HepG2 (cell line): Measurements from ENCODE around the gene CSNK1A1. TPM values are rescaled to one million over a fixed set of nuclear protein-coding genes. Genes with fewer than 3 reads are reported as not detected.

Experiments used
- ATAC-seq: fragments of 200-7000 bp; cut with Tn5 transposase; 3 replicates; pipeline ENCODE4 v1.9.1; 2020; ENCODE audit warnings: mild to moderate bottlenecking, moderate library complexity
- BruUV-seq: library from RNA; stranded (reverse); fragments of 400-500 nt; replicated peaks from 2 replicates; lab custom pipeline; 2021; lab: Mats Ljungman, UMichigan
- CTCF ChIA-PET: fragments of 300-600 bp; formaldehyde crosslinking; extraction: SDS; loops from one replicate; lab custom pipeline; 2021; ENCODE audit warnings: low total read pairs, inconsistent platforms, low intra/inter-chr PET ratio; lab: Yijun Ruan, JAX
- POLR2A ChIA-PET: fragments of 350-600 bp; sonication (Branson Sonifier 250); formaldehyde crosslinking; loops from one replicate; lab custom pipeline; 2020; ENCODE audit warnings: antibody characterized with exemption, inconsistent platforms; lab: Yijun Ruan, JAX
- DNase-seq: peaks from one replicate; pipeline ENCODE4 v3.0.0-alpha.2; 2015; ENCODE audit warnings: low spot score
- FAIRE-seq: peaks from 3 replicates; lab custom pipeline; 2011; peaks lifted over from hg19 to GRCh38; lab: Jason Lieb, UNC
- H2AFZ ChIP-seq: one replicate; pipeline ENCODE4 v1.6.1; 2011; ENCODE audit warnings: low read length, inconsistent platforms
- H3K27ac ChIP-seq: fragments of 300-600 bp; 3 replicates; pipeline ENCODE4 v1.8.0; 2011; ENCODE audit warnings: mixed run types, mild to moderate bottlenecking, mixed read lengths, low read length, inconsistent platforms; ENCODE audit not compliant: insufficient read depth; ENCODE audit errors: extremely low read length
- H3K27me3 ChIP-seq, 2 experiments: fragments of 200-600 bp in 1 of 2; 2 replicates in 1 of 2; 3 replicates in 1 of 2; pipeline versions ENCODE4 v1.6.0 to v1.8.0; 2011; ENCODE audit warnings: low read length in 2 of 2, mild to moderate bottlenecking in 2 of 2, moderate library complexity in 2 of 2, inconsistent platforms in 1 of 2; ENCODE audit not compliant: insufficient read depth in 2 of 2, control insufficient read depth in 1 of 2
- H3K36me3 ChIP-seq, 2 experiments: fragments of 200-600 bp in 1 of 2; replicated peaks in 1 of 2; 2 replicates in 1 of 2; 3 replicates in 1 of 2; pipeline versions ENCODE4 v1.5.1 to v1.8.0; 2011; ENCODE audit warnings: low read length in 2 of 2, inconsistent platforms in 1 of 2; ENCODE audit not compliant: insufficient read depth in 2 of 2, control insufficient read depth in 1 of 2
- H3K4me1 ChIP-seq: 2 replicates; pipeline ENCODE4 v1.5.1; 2012; ENCODE audit warnings: low read length, inconsistent platforms; ENCODE audit not compliant: insufficient read depth
- H3K4me2 ChIP-seq: 2 replicates; pipeline ENCODE4 v1.6.0; 2011; ENCODE audit warnings: low read depth, low read length, inconsistent platforms
- H3K4me3 ChIP-seq, 3 experiments: fragments of 200-600 bp in 1 of 3; sonication (generic), shearing (Covaris generic) in 1 of 3; replicated peaks in 1 of 3; 2 replicates each; pipeline ENCODE4 v1.5.1; 2011 to 2016; ENCODE audit warnings: low read length in 3 of 3, inconsistent platforms in 2 of 3, low read depth in 2 of 3, mild to moderate bottlenecking in 2 of 3, control low read depth in 1 of 3, mixed read lengths in 1 of 3; ENCODE audit not compliant: insufficient read depth in 1 of 3
- H3K79me2 ChIP-seq: one replicate; pipeline ENCODE4 v1.6.1; 2011; ENCODE audit warnings: low read length, inconsistent platforms; ENCODE audit not compliant: insufficient read depth
- H3K9ac ChIP-seq: 2 replicates; pipeline ENCODE4 v1.6.0; 2011; ENCODE audit warnings: mild to moderate bottlenecking, low read depth, low read length, inconsistent platforms; ENCODE audit not compliant: insufficient read depth
- H3K9me3 ChIP-seq: 2 replicates; pipeline ENCODE4 v1.5.1; 2012; ENCODE audit warnings: mild to moderate bottlenecking, low read length
- H4K20me1 ChIP-seq: 2 replicates; pipeline ENCODE4 v1.6.0; 2011; ENCODE audit warnings: inconsistent platforms, mild to moderate bottlenecking, low read length, moderate library complexity; ENCODE audit not compliant: insufficient read depth
- BCL6 ChIP-seq: IDR thresholded peaks from 2 replicates; pipeline ENCODE4 v1.6.1; 2016; ENCODE audit warnings: missing genetic modification reagents, missing compliant biosample characterization
- DBP ChIP-seq: sonication (generic); formaldehyde crosslinking; IDR thresholded peaks from 2 replicates; pipeline ENCODE4 v1.4.0; 2020; ENCODE audit warnings: missing genetic modification reagents; ENCODE audit errors: not compliant biosample characterization
- HDAC6 ChIP-seq: fragments of 200-600 bp; sonication (generic); IDR thresholded peaks from 2 replicates; pipeline ENCODE4 v1.7.0; 2017; ENCODE audit warnings: mild to moderate bottlenecking, antibody characterized with exemption, low read length, low read depth
- HIVEP1 ChIP-seq: sonication (generic); formaldehyde crosslinking; IDR thresholded peaks from 2 replicates; pipeline ENCODE4 v1.4.0; 2020; ENCODE audit warnings: mild to moderate bottlenecking, missing genetic modification reagents
- IKZF1 ChIP-seq: fragments of 450-650 bp; IDR thresholded peaks from 2 replicates; pipeline ENCODE4 v1.7.1; 2016
- ISL2 ChIP-seq: sonication (generic); formaldehyde crosslinking; IDR thresholded peaks from 2 replicates; pipeline ENCODE4 v1.5.0; 2020; ENCODE audit warnings: missing genetic modification reagents
- JUN ChIP-seq: sonication (generic); formaldehyde crosslinking; IDR thresholded peaks from 2 replicates; pipeline ENCODE4 v1.4.0; 2020; ENCODE audit warnings: mild to moderate bottlenecking, missing genetic modification reagents
- JUND ChIP-seq: sonication (generic); formaldehyde crosslinking; IDR thresholded peaks from 2 replicates; pipeline ENCODE4 v1.8.0; 2022; ENCODE audit warnings: mild to moderate bottlenecking, missing genetic modification reagents
- KLF9 ChIP-seq: IDR thresholded peaks from 2 replicates; pipeline ENCODE4 v1.6.1; 2016; ENCODE audit warnings: low read depth
- KMT2A ChIP-seq: sonication (generic); formaldehyde crosslinking; IDR thresholded peaks from 2 replicates; pipeline ENCODE4 v1.4.0; 2020; ENCODE audit warnings: missing genetic modification reagents
- MTA1 ChIP-seq: sonication (generic); formaldehyde crosslinking; IDR thresholded peaks from 2 replicates; pipeline ENCODE4 v1.4.0; 2020; ENCODE audit warnings: missing genetic modification reagents, mild to moderate bottlenecking, borderline replicate concordance
- NCOA5 ChIP-seq: sonication (generic); formaldehyde crosslinking; IDR thresholded peaks from 2 replicates; pipeline ENCODE4 v1.4.0; 2020; ENCODE audit warnings: missing genetic modification reagents
- NFE2 ChIP-seq: sonication (generic); formaldehyde crosslinking; IDR thresholded peaks from 2 replicates; pipeline ENCODE4 v1.4.0; 2020; ENCODE audit warnings: missing genetic modification reagents
- PHF20 ChIP-seq: sonication (generic); formaldehyde crosslinking; IDR thresholded peaks from 2 replicates; pipeline ENCODE4 v1.5.0; 2020; ENCODE audit warnings: mild to moderate bottlenecking, missing genetic modification reagents
- PHF8 ChIP-seq: sonication (generic); formaldehyde crosslinking; IDR thresholded peaks from 2 replicates; pipeline ENCODE4 v1.5.0; 2020; ENCODE audit warnings: missing genetic modification reagents
- RBM22 ChIP-seq: fragments of 200-400 bp; formaldehyde crosslinking; optimal IDR thresholded peaks from 2 replicates; pipeline ENCODE3; 2017; ENCODE audit warnings: mild to moderate bottlenecking, low read length, moderate library complexity
- RFX3 ChIP-seq: IDR thresholded peaks from 2 replicates; pipeline ENCODE4 v1.6.1; 2016; ENCODE audit warnings: missing biosample characterization, missing genetic modification reagents
- SP5 ChIP-seq: IDR thresholded peaks from 2 replicates; pipeline ENCODE4 v1.6.1; 2016; ENCODE audit warnings: low read depth, borderline replicate concordance
- STAG1 ChIP-seq: sonication (generic); formaldehyde crosslinking; IDR thresholded peaks from 2 replicates; pipeline ENCODE4 v1.4.0; 2020; ENCODE audit warnings: missing genetic modification reagents
- XRCC5 ChIP-seq: fragments of 200-400 bp; formaldehyde crosslinking; optimal IDR thresholded peaks from 2 replicates; pipeline ENCODE3; 2017; ENCODE audit warnings: mild to moderate bottlenecking, low read length
- ZC3H4 ChIP-seq: sonication (generic); formaldehyde crosslinking; IDR thresholded peaks from 2 replicates; pipeline ENCODE4 v1.4.0; 2020; ENCODE audit warnings: missing genetic modification reagents, borderline replicate concordance
- ZNF274 ChIP-seq: sonication (generic); formaldehyde crosslinking; IDR thresholded peaks from 2 replicates; pipeline ENCODE4 v1.5.1; 2020; ENCODE audit warnings: mild to moderate bottlenecking, missing genetic modification reagents
- ZNF296 ChIP-seq: sonication (generic); formaldehyde crosslinking; conservative IDR thresholded peaks from 2 replicates; pipeline ENCODE4 v1.5.0; 2020; ENCODE audit warnings: mild to moderate bottlenecking, missing genetic modification reagents
- ZNF501 ChIP-seq: sonication (generic); formaldehyde crosslinking; IDR thresholded peaks from 2 replicates; pipeline ENCODE4 v1.5.1; 2020; ENCODE audit warnings: mild to moderate bottlenecking, moderate library complexity, missing genetic modification reagents
- ZNF652 ChIP-seq: IDR thresholded peaks from 2 replicates; pipeline ENCODE4 v1.6.1; 2016; ENCODE audit warnings: low read depth, borderline replicate concordance
- ZNF713 ChIP-seq: sonication (generic); formaldehyde crosslinking; IDR thresholded peaks from 2 replicates; pipeline ENCODE4 v1.4.0; 2020; ENCODE audit warnings: mild to moderate bottlenecking, missing genetic modification reagents
- ZNF773 ChIP-seq: sonication (generic); formaldehyde crosslinking; IDR thresholded peaks from 2 replicates; pipeline ENCODE4 v1.4.0; 2020; ENCODE audit warnings: missing genetic modification reagents, borderline replicate concordance
- ZNF83 ChIP-seq: sonication (generic); formaldehyde crosslinking; IDR thresholded peaks from 2 replicates; pipeline ENCODE4 v1.4.0; 2020; ENCODE audit warnings: missing genetic modification reagents, mild to moderate bottlenecking, borderline replicate concordance
- WGBS: methylation state at CpG from one replicate; pipeline ENCODE4 v1.1.6; 2017; ENCODE audit warnings: low lambda C conversion rate; 5-methylcytosine and 5-hydroxymethylcytosine counted together
- in situ Hi-C: cut with HindIII; loops from 2 replicates; pipeline ENCODE4 v1.10.0; 2017; ENCODE audit warnings: low pct_unique_long_range_greater_than_20kb; ENCODE audit not compliant: extremely low pct_ligation_motif_present
- intact Hi-C: fragments of 100-400 bp; cut with micrococcal nuclease; formaldehyde crosslinking; loops from one replicate; pipeline ENCODE4 v1.10.0; 2022; ENCODE audit not compliant: unreplicated experiment
- polyA plus RNA-seq, 8 experiments: library from polyadenylated mRNA; depleted of rRNA in 3 of 8; stranded (reverse) in 7 of 8; unstranded in 1 of 8; fragments of >200 nt; fragmentation: Illumina TruSeq in 4 of 8; extraction: Trizol in 4 of 8; gene quantifications; 2 replicates each; pipeline versions ENCODE4 v1.2.1 to v1.2.3, GENCODE V29; 2011 to 2016; ENCODE audit warnings: low read depth in 4 of 8, missing spikeins in 1 of 8, mixed read lengths in 1 of 8; ENCODE audit not compliant: insufficient read depth in 1 of 8
- total RNA-seq, 5 experiments: library from RNA; depleted of rRNA; stranded (reverse); fragments of >200 nt; fragmentation: Illumina TruSeq; extraction: Trizol; gene quantifications; 2 replicates each; pipeline ENCODE4 v1.2.3, GENCODE V29; 2016; ENCODE audit warnings: low read depth in 1 of 5

CSNK1A1 gene
- total and polyA plus RNA-seq, 2 of the 13 experiments (the other 11 are each of a cell fraction or from before 2014, with no cell fraction given) = 89.0 to 149 TPM

DNA sequence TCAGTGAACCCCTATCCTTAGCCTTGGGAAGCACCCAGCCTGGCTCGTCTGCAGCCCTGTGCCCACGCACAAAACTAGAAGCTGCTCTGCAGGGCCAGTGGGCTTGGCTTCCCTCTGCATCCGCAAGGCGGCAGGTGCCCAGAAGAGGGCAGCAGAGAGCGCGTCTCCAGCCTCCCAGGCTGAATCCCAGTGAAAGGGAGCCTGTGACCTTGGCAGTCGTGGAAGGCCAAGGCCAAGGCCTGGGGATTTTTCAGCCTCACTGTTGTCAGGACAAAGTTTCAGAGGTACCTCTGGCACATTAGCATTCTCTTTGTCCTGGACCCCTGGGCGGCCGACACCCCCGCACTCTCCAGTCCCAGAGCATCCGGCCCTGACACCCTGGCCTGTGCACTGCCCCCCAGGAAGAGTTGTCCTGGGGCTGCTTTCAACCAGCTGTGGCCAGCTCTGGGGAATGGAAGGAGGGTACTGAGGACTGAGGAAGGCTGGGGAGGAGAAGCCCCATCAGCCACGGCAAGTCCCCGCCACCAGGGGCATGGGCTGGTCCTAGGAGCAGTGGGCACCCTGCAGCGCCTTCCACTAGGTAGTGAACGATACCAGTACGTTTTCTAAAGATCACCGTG lies 108.6 kb downstream of the CSNK1A1 start:
- intact Hi-C loops = loop anchor here (2.0 kb wide), 1 partner anchor 108 kb away; the partner anchor contains the start of gene CSNK1A1
- no peak for TF ChIP-seq HDAC6
- TF ChIP-seq ZNF773 (CRISPR knock-in tag) = no peak
- TF ChIP-seq DBP (CRISPR knock-in tag) = no peak
- TF ChIP-seq ISL2 (CRISPR knock-in tag) = 0 out of 2 replicates have a peak, but pooled peaks have one; percentile 15
- TF ChIP-seq ZC3H4 (CRISPR knock-in tag) = no peak
- TF ChIP-seq RBM22 = no peak
- no peak for TF ChIP-seq ZNF296 (CRISPR knock-in tag)
- TF ChIP-seq ZNF713 (CRISPR knock-in tag) = no peak
- no peak for TF ChIP-seq KLF9
- TF ChIP-seq JUN (CRISPR knock-in tag) = no peak
- TF ChIP-seq BCL6 (CRISPR knock-in tag) = peak; percentile 38; the same call in 1 of the 2 replicates
- TF ChIP-seq SP5 (CRISPR knock-in tag) = no peak
- no peak for TF ChIP-seq PHF20 (CRISPR knock-in tag)
- 0 out of 2 replicates have a peak, but pooled peaks have one; percentile 21 for TF ChIP-seq PHF8
- TF ChIP-seq ZNF652 (CRISPR knock-in tag) = no peak
- TF ChIP-seq STAG1 = peak; percentile 86
- 0 out of 2 replicates have a peak, but pooled peaks have one; percentile 38 for TF ChIP-seq KMT2A (CRISPR knock-in tag)
- peak; percentile 87 for TF ChIP-seq XRCC5
- no peak for TF ChIP-seq ZNF83 (CRISPR knock-in tag)
- TF ChIP-seq NCOA5 (CRISPR knock-in tag) = no peak
- 0 out of 2 replicates have a peak, but pooled peaks have one; percentile 50 for TF ChIP-seq HIVEP1 (CRISPR knock-in tag)
- TF ChIP-seq JUND (CRISPR knock-in tag) = no peak
- peak; percentile 85 for TF ChIP-seq ZNF501
- TF ChIP-seq NFE2 (CRISPR knock-in tag) = no peak
- TF ChIP-seq RFX3 (CRISPR knock-in tag) = no peak
- no peak for TF ChIP-seq IKZF1
- peak; percentile 33; the same call in 1 of the 2 replicates for TF ChIP-seq ZNF274 (CRISPR knock-in tag)
- 0 out of 2 replicates have a peak, but pooled peaks have one; percentile 35 for TF ChIP-seq MTA1 (CRISPR knock-in tag)

More for the DNA sequence above, 108.6 kb downstream of the CSNK1A1 start:
- Histone ChIP-seq H2AFZ (no peak overlapping the region), H3K36me3 (no peaks in the 10 kb centered on the region), H3K9me3 (no peaks in the 10 kb centered on the region), H3K9ac (peak overlapping the region; percentile 57), H3K27me3 (no peaks in the 10 kb centered on the region), H3K4me2 (peak overlapping the region; percentile 53), H3K27ac (peak overlapping the region; percentile 76), H4K20me1 (no peaks in the 10 kb centered on the region), H3K79me2 (no peaks in the 10 kb centered on the region), H3K4me1 (peaks cover 76% of the 10 kb centered on the region), H3K4me3 (peak overlapping the region in 1 of 3 experiments; percentile 25; a peak in 1 of 6 replicates)
- WGBS = 0% methylated on average over 2 of the region's 17 CpGs
- BruUV-seq = no TSS peak
- peak; percentile 82 for DNase-seq
- in situ Hi-C loops = no loop called here
- peak; percentile 93 for FAIRE-seq
- CTCF ChIA-PET = interaction anchor here (0.7 to 0.9 kb wide), 2 partner anchors 109 to 122 kb away, joined by 3 to 4 read pairs; partner anchors contain the start of gene CSNK1A1
- ATAC-seq = peak; percentile 84
- POLR2A ChIA-PET = interaction anchor here (0.8 to 2.6 kb wide), 4 partner anchors 10 to 122 kb away, joined by 4 to 10 read pairs (median 5); no protein-coding TSS in a partner anchor
